GM21825 (cell line): ENCODE data around the gene TRMT1.

Experiments
- ATAC-seq: cut with Tn5 transposase; IDR thresholded peaks from one replicate; pipeline ENCODE4 v1.9.1; 2021; ENCODE audit warnings: mild to moderate bottlenecking, moderate library complexity; ENCODE audit not compliant: unreplicated experiment

Gene TRMT1

DNA sequence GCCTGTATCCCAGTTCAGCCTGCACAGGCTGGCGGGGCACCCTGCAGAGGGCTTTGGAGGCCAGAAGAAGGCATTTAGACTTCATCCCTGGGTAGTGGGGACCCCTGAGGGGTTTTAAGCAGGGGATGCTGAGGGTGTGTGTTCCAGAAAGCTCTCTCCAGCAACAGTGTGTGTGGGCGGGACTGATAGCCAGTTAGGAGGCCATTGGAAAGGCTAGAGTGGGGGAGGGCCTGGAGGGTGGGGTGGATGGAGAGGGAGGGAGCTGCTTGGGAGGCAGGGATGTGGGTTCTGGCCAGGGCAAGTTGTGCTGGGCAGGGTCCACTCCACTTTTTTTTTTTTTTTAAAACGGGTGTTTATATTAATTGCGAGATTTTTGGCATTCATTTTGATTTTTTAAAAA lies 42.2 kb downstream of the TRMT1 start:
- ATAC-seq = no peak

DNA sequence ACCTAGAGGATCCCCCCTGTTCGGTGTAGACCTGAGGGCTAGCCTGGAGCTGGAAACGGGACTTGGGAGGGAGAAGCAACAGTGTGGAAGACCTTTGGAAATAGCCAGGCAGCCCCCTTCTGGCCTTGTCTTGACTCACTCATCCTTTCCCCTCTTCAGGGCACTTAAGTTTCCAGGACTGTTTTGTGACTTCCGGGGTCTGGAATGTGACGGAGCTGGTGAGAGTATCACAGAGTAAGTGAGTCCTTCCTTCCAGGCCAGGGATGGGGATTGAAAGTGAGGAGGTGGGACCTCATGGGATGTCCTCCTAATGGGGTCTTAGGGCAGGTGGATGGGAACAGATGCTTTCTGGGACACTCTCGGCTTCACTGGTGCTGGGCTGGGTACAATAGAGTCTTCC lies 43.3 kb downstream of the TRMT1 start:
- no peak for ATAC-seq

DNA sequence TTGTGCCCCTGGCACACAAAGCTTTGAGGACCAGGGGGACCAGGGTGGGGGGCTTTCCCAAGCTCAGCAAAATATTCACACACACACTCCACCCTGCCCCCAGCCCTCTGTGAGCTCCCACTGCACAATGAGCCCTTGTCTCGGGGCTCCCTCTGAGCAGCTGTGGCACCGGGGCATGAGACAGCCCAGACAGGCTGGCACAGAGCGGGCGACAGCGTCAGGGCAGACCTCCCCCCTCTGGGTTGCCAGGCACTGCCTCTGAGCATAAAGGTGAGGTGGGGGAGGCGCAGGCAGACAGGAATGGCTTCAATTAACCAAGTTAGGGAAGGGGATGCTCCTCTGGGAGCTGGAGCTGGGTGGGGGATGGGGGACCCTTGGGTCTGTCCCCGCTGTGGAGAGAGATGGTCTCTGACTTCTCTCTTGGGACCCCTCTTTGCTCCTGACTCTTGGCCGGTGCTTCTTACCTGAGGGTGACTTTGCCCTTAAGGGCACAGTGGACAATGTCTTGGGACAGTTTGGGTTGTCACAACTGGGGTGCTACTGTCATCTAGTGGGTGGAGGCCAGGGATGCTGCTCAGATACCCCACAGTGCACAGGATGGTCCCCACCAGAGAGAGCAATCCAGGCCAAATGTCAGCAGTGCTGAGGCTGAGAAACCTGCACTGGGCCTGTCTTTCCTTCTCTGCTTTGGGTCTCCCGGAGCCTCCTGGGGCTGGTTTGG lies 44.2 kb downstream of the TRMT1 start:
- no peak for ATAC-seq

DNA sequence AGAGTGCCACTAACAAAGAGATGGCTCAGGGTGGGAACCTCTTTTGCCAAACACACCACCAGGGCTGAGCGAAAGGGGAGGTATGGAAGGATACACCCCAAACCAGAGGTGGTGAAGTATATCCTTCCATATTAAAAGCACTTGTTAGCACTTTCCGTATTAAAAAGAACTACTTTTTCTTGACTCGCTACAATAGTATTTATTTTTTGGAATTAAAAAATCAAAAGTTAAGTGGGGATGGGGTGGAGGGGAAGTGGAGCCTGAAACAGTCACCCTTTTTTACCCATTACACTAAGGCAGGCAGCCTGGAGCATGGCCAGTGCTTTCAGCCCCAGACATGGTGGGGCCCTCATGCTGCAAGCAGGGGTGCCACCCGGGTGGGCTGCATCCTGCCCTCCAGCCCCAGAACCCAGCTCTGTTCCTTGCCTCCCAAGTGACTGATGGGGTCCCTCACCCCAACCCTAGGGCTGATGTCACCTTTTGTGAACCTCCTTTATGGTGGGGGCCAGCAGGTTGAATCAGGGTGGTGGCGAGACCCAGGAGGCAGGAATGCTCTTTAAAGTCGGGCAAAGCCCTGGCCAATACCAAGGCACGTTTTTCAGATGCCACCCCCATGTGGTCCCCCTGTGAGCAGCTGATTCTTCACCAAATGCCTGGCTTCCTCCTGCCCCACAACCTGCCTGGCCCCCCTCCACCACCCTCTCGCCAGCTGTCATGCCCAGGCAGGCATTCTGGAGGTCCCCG lies 44.9 kb downstream of the TRMT1 start:
- no peak for ATAC-seq

DNA sequence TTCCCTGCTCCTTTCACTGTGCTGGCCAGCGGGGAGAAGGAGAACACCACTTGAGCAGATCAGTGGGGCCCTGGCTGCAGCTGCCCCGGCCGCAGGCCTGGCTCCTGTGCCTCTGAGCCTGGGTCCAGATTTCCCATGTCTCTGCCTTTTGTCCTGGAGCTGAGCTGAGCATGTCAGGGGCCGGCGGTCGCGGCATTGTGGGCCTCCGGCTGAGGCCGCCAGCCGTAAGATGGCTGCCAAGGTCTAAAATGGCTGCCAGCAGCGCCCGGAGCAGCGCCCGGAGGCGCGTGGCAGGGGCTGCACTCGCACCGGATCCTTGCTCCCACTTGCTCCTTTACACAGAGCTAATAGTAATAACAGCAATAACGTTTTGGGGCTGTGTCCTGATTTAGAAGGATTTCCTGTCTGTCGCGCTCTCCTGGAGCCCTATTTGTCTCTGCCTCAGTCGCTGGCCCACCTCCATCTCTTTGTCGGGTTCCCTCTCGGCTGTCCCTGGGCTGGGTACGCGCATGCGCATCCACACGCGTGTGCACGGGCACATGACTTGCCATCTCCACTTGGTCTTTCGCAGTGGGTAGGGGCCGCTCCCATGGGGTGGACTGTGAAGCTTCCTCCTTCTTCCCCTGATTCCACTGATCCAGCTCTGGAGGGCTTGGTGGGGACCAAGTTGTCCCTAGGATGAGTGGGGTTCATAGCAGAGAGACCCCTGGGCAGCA lies 46.0 kb downstream of the TRMT1 start:
- no peak for ATAC-seq

DNA sequence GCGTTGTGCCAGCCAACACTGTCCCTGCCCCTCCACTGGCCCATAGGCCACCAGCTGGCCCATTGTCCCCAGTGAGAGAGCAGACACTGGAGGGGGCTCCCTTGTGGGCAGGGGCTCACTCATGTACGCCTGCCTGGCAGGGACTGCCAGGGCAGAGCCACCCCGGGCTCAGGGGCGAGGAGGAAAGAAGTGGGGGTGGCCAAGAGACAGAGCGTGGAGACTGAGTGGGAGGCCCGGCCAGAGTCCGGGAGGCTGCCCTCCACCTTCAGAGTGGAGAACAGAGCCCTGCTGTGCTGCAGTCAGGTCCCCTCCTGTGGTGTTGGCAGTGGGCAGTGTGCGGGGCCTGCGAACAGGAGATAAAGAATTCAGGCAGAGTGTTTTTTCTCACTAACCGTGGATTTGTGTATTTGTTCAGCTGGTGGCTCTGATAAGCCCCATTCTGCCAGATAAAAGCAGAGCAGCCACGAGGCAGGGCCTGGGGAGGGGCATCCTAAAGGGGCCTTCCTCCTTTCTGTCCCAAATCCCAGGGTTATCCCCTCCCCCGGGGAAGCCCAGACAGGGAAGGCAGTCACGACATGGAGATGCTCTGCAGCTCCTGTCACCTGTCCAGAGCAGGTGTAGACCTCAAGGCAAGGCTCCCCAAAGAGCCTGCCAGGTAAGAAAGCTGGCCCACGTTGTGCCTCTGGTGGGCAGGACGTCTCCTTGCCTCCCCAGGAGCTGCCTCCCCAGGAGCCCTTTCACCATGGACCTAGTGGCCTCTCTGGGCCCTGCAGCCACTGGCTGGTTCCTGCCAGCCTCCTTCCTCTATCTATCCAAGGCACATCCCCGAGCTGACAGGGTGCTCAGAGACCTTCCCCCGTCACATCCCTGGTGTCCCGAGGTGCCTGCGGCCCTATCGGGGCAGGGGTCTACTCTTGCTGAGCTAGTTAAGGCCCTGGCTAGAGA lies 46.9 kb downstream of the TRMT1 start:
- ATAC-seq = no peak

DNA sequence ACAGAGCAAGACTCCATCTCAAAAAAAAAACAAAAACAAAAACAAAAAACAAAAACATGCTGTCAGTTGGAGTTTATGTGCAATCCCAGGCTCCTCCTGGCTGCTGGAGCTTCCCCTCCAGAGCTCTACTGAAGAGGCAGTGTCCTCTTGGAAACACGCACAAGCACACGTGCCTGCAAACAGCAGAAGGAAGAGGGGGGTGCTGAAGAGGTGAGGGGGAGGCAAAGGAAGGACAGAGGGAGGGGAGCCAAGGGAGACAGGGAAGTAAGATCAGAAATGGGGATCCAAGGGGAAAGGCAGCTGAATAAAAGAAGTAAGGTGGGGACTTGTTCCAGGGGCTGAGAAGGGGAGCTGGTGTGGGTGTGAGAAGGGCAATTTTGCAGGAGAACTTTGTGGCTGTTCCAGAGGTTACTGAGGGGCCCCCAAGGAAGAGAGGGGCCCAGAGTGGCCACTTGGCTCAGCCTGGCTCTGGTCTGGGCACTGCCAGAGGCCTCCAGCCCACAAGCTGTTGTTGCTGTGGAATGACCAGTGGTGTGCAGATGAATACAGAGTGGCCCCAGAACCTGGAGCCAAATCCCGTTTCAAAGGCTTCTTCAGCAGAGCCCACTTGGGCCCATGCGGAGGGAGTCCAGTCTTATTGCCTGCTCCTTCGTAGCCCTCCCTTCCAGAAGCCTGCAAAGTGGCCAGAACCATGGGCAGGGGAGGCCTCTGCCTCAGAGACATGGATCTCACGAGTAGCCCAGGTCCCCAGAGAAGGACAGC lies 48.3 kb downstream of the TRMT1 start:
- ATAC-seq = no peak

DNA sequence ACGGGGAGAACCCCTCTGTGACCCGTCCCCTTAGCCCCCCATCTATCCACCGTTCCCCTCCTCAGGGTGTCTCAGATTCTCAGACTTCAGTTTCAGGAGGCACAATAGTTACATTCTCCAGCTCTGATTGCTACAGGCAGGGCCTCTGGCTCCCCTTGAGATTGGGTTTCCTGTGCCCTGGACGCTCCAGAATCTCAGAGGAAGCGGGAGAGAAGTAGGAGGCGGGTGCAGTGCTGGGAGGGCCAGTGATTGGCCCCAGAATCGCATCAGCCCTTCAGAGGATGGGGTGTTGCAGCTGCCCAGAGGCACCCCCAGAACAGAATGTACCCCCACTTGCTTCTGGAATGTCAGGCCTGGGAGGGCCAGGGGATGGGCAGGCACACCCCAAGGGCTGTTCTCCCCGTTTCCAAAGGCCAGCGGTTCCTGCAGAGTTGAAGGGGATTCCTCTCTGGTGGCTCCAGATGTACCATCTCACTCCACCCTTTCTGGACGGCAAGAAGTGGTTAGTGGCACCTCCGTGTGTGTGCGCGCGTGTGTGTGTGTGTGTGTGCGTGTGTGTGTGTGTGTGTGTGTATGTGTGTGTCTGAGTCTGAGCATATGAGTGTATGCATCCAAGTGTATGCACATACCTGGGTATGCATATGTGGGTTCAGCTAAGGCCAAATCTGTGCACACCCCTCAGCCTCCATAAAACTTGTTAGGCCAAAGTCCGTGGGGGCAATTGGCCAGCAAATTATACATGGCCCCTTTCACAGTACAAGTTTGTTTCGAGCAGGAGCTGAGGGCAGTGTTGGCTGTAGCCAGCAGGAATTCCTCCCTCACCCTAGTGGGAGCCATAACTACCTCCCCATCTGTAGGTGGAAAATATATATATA lies 49.4 kb downstream of the TRMT1 start:
- no peak for ATAC-seq

DNA sequence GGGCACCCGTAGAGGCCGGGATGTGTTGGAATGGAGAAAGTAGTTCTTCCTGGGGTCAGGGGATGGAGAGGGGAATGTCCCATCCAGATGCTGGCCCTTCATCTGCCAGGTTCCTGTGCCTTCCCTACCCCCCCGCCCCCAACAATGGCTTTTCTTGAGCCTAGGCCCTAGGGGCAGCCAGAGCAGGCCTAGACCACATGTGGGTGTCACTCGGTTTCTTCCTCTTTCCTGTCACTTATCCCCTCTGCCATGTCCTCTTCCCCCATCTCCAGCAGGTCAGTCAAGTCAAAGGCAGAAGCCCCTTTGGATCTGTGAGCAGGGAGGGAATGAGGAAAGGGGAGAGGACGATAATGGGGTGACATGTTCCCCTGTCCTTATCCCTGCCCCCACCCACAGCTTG lies 50.3 kb downstream of the TRMT1 start:
- ATAC-seq = no peak

DNA sequence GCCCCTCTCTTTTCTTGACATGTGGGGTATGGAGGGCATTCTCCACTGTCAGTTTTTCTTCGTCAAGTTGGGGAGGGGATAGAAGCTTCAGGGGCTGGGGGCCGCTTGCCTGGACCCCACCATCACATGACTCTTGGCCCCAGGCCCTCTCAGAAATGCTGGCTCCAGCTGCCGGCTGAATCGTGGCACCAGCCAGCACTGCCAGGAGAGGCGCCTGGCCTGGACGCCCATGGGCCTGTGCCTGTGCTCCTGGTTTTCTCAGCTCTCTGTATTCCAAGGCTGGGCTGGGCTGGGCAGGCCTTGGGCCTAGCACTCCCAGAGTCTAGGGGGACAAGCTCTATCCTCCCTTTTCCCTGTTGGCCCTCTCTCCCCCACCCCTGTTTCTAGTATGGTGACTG lies 52.4 kb downstream of the TRMT1 start:
- no peak for ATAC-seq

DNA sequence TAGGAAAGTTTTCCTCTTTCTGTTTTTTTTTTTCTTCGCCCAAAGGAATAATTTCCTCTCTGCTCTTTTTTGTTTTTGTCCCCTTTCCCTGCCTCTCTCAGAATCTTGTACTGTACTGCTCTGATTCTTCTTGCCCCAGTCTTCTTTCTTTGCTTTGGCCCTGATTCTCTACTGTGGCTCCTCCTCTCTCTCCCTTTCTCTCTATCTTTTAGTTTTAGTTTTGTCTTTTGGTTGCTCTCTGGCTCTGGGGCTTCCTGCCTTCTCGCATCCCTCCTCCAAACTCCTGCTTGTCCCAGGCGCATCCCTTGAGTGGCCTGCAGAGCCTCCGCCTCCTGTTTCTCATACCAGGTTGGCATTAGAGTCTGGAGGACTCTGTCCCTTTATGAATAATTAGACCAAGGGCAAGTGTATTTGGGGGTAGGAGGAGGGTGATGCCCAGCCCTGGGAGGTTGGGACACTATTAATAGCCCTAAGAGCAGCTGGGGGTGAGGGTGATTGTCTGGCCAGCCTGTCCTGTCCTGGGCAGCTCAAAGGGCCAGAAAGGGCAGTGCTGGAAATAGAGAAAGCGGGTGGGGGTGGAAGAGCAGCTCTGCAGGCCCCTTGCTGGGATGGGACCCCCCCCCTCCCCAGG lies 53.0 kb downstream of the TRMT1 start:
- no peak for ATAC-seq

DNA sequence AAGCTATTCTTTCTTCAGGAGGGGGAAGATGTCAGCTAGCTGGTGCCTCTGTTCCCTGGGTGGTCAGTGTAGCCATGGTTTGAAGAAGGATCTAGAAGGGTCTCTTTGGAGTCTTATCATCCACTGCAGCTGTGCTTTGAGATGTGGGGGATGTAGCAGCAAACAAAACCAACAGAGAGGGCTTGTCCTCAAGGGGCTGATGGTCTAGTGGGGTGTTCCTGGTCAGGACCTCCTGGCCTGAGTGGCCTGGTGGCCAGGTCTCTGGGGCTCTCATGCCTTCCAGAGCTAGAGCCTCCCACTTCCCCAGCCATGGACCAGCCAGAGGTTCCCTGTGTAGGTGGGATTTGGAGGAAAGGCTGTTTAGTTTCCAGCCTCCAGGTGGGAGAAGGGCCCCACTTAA lies 54.2 kb downstream of the TRMT1 start:
- ATAC-seq = no peak

DNA sequence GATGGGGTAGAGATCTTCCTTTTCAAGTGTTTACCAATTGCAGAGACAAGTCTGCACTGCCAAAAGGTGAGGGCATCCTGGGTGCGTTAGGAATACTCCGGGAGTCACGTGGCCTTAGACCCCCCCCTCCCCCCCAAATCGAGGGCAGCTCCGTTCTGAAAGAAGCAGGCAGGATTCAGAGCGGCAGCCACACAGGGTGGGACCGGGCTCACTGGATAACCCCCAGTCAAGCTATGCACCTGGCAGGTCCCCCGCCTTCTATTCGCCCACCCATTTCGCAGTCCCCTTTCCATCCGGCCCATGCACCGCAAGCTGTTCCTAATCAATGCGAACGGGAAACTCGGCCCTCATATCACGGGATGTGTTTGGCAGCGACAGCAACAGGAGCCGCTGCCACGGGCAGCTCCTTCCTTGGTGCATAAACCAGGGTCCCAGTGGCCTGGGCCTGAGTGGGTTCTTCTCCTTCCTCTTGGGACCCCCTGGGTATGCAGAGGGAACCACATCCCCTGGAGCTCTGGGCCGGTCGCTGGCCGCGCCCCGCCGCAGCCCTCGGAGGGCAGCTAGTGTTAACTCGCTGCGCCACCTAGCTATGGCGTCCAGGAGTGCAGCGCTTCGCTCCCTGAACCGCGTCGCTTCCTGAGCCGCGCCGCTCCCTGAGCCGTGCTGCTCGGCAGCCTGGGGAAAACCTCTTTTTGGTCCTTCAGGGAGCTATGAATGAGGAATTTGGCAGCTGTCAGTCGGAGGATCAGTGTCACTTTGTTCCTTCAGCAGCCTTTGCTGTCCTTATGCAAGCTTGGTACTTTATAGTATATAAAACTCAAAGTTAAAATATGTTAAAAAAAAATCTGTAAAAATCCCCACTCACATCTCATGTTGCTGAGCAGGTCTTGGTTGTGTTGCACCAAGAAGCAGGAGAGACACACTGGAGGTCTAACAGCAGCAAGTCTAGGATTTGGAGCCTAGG lies 55.3 kb downstream of the TRMT1 start:
- peak; percentile 72 for ATAC-seq

DNA sequence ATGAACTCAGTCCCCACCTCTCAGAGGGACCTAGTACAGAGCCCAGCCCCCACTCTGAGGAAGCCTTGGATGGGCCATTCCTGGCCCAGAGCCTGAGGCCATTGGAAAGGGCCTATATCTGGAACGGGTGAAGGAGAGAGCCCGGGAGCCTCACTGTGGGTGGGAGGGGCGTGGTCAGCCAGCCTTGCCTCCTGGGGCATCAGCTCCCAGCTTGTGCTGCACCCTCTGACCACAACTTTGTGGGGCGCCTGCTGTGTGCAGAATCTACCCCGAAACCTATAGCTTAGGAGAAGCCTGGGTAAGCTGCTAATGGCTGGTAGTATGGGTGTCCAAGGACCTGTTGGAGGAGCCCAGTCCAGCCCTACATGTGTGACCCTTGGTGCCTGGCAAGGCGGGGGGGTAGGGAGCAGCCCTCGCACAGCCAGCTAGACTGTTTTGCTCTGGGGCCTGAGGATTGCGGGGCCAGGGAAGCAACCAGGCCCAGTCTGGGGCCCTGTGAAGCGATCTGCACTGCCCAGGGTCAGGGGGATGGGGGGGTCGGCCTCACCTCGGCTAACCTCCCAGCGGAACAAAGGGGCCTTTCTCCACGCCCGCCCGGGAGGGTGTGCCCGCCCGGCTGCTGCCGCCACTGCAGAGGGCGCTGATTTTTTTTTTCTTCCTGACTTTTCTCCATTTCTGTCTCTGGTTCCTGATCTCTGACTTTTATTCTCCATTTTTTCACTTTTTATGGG lies 56.1 kb downstream of the TRMT1 start:
- ATAC-seq = no peak

DNA sequence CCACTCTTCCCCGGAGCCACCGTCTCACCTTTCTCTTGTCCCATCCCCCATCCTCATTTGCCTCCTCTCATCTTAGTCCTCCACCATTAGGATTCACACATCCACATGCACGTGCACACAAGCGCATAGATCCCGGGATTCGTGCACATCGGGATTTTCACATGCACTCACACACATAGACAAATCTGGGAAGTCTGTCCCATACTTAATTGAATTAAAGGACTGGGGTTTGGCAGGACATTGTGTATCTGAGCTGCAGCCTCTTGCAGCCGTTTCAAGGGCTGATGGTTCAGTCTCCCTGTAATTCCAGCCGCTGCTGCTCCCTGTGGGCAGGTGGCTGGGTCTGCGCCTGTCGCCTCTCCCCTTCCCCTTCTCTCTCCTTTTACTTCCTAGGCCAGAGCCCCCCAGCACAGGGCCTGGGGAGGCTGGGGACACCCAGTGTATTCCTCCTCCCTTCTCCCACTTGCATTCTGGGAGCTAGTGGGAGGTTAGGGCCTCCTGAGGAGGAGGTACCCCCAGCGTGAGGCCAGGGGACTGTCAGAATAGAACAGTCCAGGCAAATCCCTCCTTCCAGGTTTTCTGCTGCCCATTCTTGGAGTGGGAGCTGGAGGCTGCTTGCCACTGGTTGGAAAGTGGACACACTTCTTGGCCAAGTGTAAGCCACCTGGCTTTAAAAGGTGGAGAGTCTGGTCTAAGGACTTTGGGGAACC lies 57.4 kb downstream of the TRMT1 start:
- no peak for ATAC-seq

DNA sequence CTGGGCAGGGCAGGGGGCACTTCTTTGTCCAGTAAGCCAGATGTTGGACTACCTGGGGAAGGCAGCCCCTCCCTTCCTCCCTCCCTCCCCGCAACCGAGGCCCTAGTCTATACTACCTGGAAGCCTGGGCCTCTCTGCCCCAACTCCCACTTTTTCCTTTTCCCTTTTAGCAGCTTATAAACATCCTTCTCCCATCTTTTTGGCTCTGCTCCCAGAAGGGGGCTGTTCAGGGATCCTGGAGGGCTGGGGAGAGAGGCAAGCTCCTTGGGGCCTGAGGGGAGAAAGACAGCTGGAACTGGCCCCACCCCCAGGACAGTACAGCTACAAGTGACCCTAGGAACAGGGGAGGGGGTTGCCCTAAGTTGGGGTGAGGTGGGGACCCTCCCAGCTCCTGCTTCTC lies 58.8 kb downstream of the TRMT1 start:
- ATAC-seq = no peak
